Middle frontal gyrus (tissue), 1 donor: ENCODE results near the gene PAX8.
"Not testable (repeated sequence)": the region's sequence is repeated elsewhere in the genome, so short reads cannot be mapped to it uniquely, and the experiment has no call there.

Source experiments
- DNase-seq: peaks from one replicate; pipeline ENCODE4 v3.0.0-alpha.2; 2015; ENCODE audit warnings: low spot score; ENCODE audit errors: extremely low spot score

PAX8 gene

GRCh38 chr2:113237604-113238160 is 41.0 kb downstream of the PAX8 start:
- no peak for DNase-seq

GRCh38 chr2:113236367-113237159 is 42.2 kb downstream of the PAX8 start:
- no peak for DNase-seq

GRCh38 chr2:113235347-113236226 is 43.1 kb downstream of the PAX8 start:
- DNase-seq = not testable (repeated sequence)

DNA sequence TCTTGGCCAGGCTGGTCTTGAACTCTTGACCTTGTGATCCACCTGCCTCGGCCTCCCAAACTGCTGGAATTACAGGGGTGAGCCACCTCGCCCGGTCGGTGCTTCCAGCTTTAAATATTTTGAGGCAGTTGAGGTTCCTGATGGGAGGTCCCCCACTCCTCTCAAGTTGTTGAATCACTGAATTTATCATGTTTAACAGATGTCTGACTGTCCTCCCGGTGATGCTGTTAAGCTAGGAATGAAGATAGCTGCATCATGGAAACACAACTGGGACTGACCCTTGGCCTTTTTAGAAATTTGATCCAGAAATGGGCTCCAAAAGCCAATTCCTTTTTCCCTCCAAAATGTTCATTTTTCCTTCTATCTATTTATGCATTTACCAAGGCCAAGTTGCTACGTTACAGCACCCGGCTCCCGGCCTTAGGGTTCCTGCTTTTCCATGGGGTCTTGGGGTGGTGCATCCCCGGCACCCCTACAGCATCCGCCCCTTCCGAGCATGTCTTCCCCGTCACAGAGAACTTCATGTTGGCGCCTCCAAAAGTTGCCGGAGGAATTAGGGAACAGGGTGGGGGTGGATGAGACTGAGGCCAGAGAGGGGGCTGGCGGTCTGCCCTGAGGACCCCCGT is 43.9 kb downstream of the PAX8 start:
- DNase-seq = no peak

DNA sequence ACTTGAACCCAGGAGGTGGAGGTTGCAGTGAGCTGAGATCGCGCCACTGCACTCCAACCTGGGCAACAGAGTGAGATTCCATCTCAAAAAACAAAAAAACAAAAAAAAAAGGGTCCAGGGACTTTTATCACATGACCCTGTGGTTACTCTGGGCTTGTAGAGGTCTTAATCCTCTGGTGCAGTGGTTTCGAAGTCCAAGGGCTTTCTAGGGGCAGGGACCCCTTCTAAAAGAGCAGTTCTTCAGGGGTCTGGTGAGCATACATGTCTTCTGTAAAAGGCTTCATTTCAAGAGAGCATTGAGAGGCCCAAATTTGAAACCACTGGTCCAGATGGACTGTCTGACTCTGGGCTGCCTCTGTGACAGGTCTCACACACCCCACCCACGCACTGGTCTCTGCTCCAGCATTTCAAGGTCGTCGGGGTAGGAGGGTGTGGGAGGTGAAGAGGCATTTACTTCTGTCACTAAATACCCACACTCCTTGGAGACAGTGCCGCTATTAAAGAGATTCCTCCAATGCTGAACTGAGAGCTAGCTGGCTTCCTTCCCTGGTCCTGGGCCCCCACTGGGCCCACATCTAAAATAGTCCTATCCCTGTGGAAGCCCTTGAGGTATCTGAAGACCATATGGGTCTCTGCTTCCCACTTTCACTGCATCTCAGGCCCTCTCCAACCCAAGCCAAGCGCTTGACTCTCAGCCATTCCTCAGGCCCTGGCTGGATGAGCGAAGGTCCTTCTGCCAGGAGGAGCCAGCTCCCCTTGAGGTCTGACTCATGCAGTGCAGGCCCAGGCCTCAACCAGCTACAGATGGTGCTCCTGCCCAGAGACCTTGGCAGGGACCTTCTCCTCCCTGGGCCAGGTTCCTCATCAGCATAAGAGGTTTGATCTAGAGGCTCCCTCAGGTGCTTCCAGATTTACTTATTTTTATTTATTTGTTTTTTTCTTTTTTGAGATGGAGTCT is 44.8 kb downstream of the PAX8 start:
- no peak for DNase-seq

- no peak for DNase-seq
Measured at GRCh38 chr2:113232740-113233139, 46.0 kb downstream of the PAX8 start.

GRCh38 chr2:113232123-113232522 is 46.6 kb downstream of the PAX8 start:
- no peak for DNase-seq

DNA sequence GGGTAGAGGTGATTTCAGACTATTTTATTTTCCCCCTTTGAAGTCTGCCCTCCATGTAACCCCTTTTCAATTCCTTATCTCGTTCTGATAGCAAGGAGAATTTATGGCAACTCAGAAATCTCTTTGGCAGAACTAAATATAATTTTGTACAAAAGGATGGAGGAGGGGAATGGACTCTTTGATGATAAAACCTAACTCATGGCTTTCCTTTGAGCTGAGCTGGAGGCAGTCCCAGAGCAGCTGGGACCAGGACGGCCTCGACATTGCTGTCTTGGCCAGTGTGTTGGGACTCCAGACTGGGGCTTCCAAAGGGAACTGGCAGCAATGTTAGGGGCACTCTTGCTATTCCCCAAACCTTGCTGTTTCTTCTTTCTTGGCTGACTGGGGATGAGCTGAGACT is 47.7 kb downstream of the PAX8 start:
- DNase-seq = no peak

DNA sequence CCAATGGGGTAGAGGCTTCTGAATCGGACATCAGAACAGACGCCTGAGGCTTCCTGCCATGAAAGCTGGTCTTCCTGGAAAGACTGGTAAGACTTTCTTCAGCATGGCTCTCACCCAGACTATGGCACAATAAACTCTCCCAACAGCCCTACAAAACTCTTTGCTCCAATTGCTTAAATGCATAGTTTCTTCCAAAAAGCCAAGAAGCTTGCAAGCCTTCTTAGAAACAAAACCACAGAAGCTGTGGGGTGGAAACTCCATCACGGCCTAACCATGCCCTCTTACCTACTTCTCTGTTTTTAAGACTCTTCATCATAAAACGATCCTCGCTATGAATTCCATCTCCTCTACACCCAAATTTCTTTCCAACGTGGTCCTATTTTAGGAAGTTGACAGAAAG is 48.2 kb downstream of the PAX8 start:
- DNase-seq = no peak

GRCh38 chr2:113229795-113230194 is 48.9 kb downstream of the PAX8 start:
- no peak for DNase-seq

GRCh38 chr2:113228991-113229716 is 49.6 kb downstream of the PAX8 start:
- DNase-seq = no peak

- no peak for DNase-seq
Measured at GRCh38 chr2:113228351-113228750, 50.4 kb downstream of the PAX8 start.

- no peak for DNase-seq
Measured at GRCh38 chr2:113227698-113228097, 51.0 kb downstream of the PAX8 start.

GRCh38 chr2:113227290-113227689 is 51.4 kb downstream of the PAX8 start:
- DNase-seq = no peak

GRCh38 chr2:113226462-113226861 is 52.3 kb downstream of the PAX8 start:
- DNase-seq = no peak

DNA sequence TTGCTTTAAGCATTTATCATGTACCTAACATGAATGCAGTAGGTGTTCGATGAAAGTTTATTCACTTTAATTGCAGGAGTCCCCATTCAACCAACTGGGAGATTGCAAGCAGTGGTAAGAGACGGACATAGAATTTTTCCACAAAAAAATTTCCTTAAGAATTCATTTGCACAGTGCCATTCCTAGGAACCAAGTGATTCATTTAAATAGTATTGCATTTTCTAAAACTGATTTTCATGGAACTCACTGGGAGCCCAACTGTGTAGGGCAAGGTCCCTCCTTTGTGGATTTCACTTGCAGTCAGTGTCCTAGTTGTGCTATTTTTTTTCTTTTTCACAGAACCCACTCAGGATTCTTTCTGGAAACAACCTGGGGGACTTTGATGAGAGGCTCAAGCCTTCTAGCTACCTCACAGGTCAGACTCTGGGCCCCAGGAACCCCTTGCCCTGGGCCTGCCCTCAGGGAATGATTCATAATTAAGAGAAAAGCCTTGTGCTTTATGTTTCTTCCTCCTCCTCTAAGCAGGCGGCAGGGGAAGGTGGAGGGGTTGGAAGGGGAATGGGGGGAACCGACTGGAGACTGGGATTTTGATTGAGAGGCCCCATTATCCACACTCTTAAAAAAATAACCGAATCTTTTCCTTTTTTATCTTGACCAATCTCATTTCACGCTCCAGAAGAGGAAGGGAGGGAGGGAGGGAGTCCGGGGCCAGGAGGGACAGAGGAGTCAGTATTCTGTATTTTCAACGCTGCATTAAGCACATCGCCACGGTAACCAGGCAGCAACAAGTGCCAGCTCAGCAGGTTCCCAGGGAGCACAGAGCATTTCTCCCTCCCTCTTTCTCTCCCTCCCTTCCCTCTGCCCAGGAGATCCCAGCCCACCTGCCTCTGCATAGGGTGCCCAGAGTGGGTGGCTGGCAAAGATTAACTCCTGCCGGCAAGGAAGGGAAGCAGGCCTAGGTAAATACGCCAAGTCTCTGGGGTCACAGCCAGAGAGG is 53.2 kb downstream of the PAX8 start:
- DNase-seq = no peak

DNA sequence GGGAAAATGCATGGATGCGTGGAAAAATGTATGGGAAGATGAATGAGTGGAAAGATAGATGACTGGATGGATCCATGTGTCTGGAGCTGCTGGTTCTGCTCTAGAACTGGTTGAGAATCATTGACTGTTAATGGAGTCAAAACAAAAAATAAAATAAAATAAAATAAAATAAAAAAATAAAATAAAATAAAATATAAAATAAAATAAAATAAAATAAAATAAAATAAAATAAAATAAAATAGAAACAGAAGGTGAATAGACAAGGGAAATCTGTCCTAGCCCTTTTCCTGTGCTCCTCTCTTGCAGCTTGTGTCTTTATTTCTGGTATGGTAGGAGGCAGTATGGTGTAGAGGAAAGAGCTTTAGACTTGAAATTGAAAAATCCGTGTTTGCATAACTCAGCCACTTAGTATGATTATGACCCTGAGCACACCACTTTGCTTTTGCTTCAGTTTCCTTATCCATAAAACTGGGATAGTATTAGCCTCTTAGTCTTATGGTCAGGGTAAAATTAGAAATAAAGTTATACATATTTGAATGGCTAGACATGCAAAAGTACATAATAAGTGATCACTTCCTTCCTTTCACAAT is 54.0 kb downstream of the PAX8 start:
- DNase-seq = no peak

DNA sequence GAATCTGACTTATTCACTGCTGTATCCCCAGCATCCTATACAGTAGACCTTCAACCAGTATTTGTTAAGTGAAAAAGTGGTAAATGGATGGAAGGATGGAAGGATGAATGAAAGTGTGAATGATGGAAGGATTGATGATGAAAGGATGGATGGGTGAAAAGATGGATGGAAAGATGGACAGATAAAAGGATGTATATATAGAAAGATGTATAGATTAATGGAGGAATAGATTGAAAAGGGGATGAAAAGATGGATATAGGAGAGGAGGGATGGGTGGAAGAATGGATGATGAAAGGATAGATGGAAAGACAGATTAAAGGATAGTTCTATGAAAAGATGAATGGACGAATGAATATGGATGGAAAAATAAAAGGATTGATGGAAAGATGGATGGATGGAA is 54.9 kb downstream of the PAX8 start:
- DNase-seq = no peak
